CD4-positive, CD25-positive, alpha-beta regulatory T cell (primary cell): ENCODE measurements around the gene SH3BP4. TPM values are rescaled to one million over a fixed set of nuclear protein-coding genes. Genes with fewer than 3 reads are reported as not detected.

ENCODE experiments used
- ATAC-seq, 2 donors: fragments of 150-1000 bp; cut with Tn5 transposase; one replicate each; pipeline ENCODE4 v1.10.0; 2021; ENCODE audit warnings: low read depth in 2 of 2, moderate number of reproducible peaks in 2 of 2, moderate library complexity in 1 of 2
- DNase-seq, 3 donors: peaks; one replicate each; pipeline versions ENCODE4 v3.0.0 to v3.0.0-alpha.2; 2012 to 2022; ENCODE audit warnings: mixed read lengths in 1 of 3
- H3K27ac ChIP-seq: one replicate; pipeline ENCODE4 v1.7.0; 2013; ENCODE audit warnings: mild to moderate bottlenecking, low read length; ENCODE audit not compliant: insufficient read depth, poor library complexity, severe bottlenecking
- H3K27me3 ChIP-seq: one replicate; pipeline ENCODE4 v1.7.0; 2013; ENCODE audit warnings: low read length; ENCODE audit not compliant: control insufficient read depth, insufficient read depth
- H3K36me3 ChIP-seq: one replicate; pipeline ENCODE4 v1.7.0; 2013; ENCODE audit warnings: mild to moderate bottlenecking, low read length, moderate library complexity; ENCODE audit not compliant: control insufficient read depth, insufficient read depth
- H3K4me1 ChIP-seq: 2 replicates; pipeline ENCODE4 v1.7.0; 2013; ENCODE audit warnings: mild to moderate bottlenecking, low read length; ENCODE audit not compliant: insufficient read depth, control insufficient read depth, poor library complexity, severe bottlenecking
- H3K4me3 ChIP-seq: one replicate; pipeline ENCODE4 v1.7.0; 2013; ENCODE audit warnings: low read depth, mild to moderate bottlenecking, low read length, moderate library complexity
- H3K9me3 ChIP-seq, 2 experiments: 1 replicate in 1 of 2; 2 replicates in 1 of 2; pipeline ENCODE4 v1.7.0; 2013; ENCODE audit warnings: low read length in 2 of 2, mild to moderate bottlenecking in 1 of 2, moderate library complexity in 1 of 2; ENCODE audit not compliant: control insufficient read depth in 2 of 2
- H3K27ac Mint-ChIP-seq, 3 donors: one replicate each; pipeline ENCODE4 v1.8.0; 2020 to 2022; ENCODE audit warnings: mild to moderate bottlenecking in 3 of 3, mixed read lengths in 3 of 3, moderate library complexity in 2 of 3
- H3K27me3 Mint-ChIP-seq: one replicate; pipeline ENCODE4 v1.8.0; 2022; ENCODE audit warnings: mild to moderate bottlenecking, mixed read lengths
- H3K36me3 Mint-ChIP-seq: one replicate; pipeline ENCODE4 v1.8.0; 2020; ENCODE audit warnings: mixed read lengths
- H3K4me1 Mint-ChIP-seq, 4 donors: one replicate each; pipeline ENCODE4 v1.8.0; 2020 to 2022; ENCODE audit warnings: mixed read lengths in 4 of 4, mild to moderate bottlenecking in 1 of 4
- H3K4me3 Mint-ChIP-seq, 4 donors: one replicate each; pipeline ENCODE4 v1.8.0; 2020 to 2022; ENCODE audit warnings: mild to moderate bottlenecking in 4 of 4, mixed read lengths in 4 of 4, moderate library complexity in 3 of 4
- H3K9me3 Mint-ChIP-seq, 7 donors: one replicate each; pipeline ENCODE4 v1.8.0; 2020 to 2022; ENCODE audit warnings: mixed read lengths in 7 of 7, mild to moderate bottlenecking in 3 of 7, moderate library complexity in 2 of 7
- polyA plus RNA-seq, 4 donors: library from polyadenylated mRNA; unstranded; fragments of 300-500 nt; fragmentation: Illumina TruSeq; gene quantifications; one replicate each; pipeline ENCODE4 v1.2.3, GENCODE V29; 2021
- total RNA-seq: library from RNA; stranded (reverse); gene quantifications from one replicate; pipeline ENCODE4 v1.2.3, GENCODE V29; 2022

Gene SH3BP4
- total and polyA plus RNA-seq, 5 donors from 2014 or later, result 0.37 TPM; not detected in 4

DNA sequence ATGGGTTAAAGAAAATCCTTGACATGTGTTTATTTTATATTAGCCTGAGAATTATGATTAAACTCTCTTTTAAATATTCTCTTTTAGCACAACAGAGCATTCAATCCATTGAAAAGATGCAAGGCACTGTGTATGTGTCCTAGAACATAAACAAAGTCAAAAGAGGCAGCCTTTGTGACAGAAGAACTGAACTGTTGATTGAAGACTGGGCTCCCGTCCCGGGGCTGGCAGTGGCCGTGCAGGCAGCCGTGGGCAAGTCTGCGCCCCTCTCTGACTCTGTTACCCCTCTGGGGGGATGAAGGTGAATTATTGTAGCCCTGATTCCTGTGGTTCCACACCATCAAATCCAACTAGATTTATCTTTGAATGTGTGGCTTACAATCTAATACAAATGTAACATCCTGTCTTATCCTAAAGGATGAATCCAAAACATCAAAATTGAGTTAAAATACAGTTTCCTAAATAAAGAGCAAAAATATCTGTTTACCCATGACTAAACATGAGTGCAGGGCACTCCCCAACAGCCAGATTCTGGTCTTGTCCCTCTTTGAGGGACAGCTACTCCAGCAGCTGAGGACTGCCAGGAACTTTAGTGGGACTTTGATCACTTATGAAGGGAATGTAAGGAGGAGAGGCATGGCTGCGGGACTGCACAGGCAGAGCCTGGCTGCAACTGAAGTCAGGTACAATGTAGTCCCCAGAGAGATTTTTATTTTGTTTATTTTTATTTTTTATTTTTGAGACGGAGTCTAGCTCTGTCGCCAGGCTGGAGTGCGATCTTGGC lies 37.3 kb upstream of the SH3BP4 start:
- H3K27me3 Mint-ChIP-seq, result peaks cover 8% of the 10 kb centered on the region
- no peak overlapping the region for H3K27ac ChIP-seq
- no peaks in the 10 kb centered on the region for H3K4me1 Mint-ChIP-seq
- H3K27me3 ChIP-seq, result peaks cover 1% of the 10 kb centered on the region
- H3K4me1 ChIP-seq, result no peaks in the 10 kb centered on the region
- H3K9me3 Mint-ChIP-seq, result peaks cover 0 to 3% (median 0%) of the 10 kb centered on the region in 7 donors
- H3K9me3 ChIP-seq, result no peaks in the 10 kb centered on the region
- no peaks in the 10 kb centered on the region for H3K36me3 Mint-ChIP-seq
- H3K4me3 ChIP-seq, result no peak overlapping the region
- DNase-seq (no peak), ATAC-seq (no peak)
- no peaks in the 10 kb centered on the region for H3K36me3 ChIP-seq
- H3K27ac Mint-ChIP-seq, result no peak overlapping the region
- no peak overlapping the region for H3K4me3 Mint-ChIP-seq

DNA sequence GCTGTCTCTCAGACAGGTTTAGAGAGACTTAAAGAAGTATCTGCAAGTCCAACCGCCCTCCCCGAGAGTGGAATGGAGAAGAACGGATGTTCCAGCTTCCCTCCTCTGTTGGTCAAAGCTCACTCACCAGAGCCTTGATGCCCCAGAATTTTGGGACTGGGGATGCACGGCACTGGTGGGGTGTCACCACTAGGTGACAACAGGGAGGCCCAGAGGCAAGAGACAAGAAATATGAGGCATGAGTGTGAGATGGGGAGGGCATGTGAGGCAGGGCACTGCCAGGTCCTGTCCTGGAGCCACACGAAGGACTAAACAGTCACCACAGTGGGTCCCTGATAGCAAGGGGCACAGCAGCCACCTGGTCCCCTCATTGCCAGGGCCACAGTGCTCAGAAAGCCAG lies 35.1 kb upstream of the SH3BP4 start:
- DNase-seq (no peak), ATAC-seq (no peak)
- H3K9me3 ChIP-seq, result no peaks in the 10 kb centered on the region
- no peaks in the 10 kb centered on the region for H3K4me1 ChIP-seq
- Mint-ChIP-seq H3K27ac (no peak overlapping the region), H3K27me3 (peaks cover 8% of the 10 kb centered on the region), H3K36me3 (no peaks in the 10 kb centered on the region), H3K9me3 (peaks cover 0 to 5% (median 0%) of the 10 kb centered on the region in 7 donors), H3K4me1 (no peaks in the 10 kb centered on the region), H3K4me3 (no peak overlapping the region)
- H3K27ac ChIP-seq, result no peak overlapping the region
- H3K36me3 ChIP-seq, result no peaks in the 10 kb centered on the region
- H3K27me3 ChIP-seq, result peaks cover 3% of the 10 kb centered on the region
- H3K4me3 ChIP-seq, result no peak overlapping the region

DNA sequence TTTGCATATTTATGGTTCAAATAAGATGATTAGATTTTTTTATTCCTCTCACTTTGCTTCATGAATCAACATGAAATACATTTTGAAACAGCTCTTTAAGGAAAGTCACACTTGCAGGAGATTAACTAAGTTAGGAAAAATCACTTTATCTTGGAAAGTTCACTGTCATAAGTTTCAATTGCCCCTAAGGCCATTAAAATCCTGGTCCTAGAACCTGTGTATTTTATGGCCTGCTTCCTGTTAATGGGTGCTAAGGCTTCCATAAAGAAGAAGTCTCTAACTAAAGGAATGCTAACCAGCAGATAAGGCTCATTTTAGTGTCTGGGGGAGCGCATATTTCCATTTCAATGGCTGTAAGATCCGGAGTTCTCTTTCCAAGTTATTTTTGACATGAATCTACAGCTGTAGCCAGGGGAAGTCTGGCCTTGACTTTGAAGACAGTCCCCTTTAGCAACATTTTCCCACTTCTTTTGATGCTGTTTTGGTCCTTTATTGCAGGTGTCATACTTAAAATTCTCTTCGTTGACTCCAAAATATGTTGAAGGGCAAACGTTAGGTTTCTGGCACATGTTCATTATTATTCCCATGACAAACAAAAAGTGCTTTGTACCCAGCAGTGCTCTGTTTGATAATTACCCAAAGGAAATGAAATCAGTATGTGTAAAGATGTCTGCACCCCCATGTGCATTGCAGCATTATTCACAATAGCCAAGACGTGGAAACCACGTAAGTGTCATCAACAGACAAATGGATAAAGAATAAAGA lies 34.4 kb upstream of the SH3BP4 start:
- Histone ChIP-seq H3K9me3 (no peaks in the 10 kb centered on the region), H3K27ac (no peak overlapping the region), H3K36me3 (no peaks in the 10 kb centered on the region), H3K27me3 (peaks cover 3% of the 10 kb centered on the region), H3K4me3 (no peak overlapping the region), H3K4me1 (no peaks in the 10 kb centered on the region)
- ATAC-seq (no peak), DNase-seq (no peak)
- no peaks in the 10 kb centered on the region for H3K4me1 Mint-ChIP-seq
- peaks cover 8% of the 10 kb centered on the region for H3K27me3 Mint-ChIP-seq
- H3K4me3 Mint-ChIP-seq, result no peak overlapping the region
- peaks cover 0 to 5% (median 0%) of the 10 kb centered on the region in 7 donors for H3K9me3 Mint-ChIP-seq
- H3K36me3 Mint-ChIP-seq, result no peaks in the 10 kb centered on the region
- H3K27ac Mint-ChIP-seq, result no peak overlapping the region

DNA sequence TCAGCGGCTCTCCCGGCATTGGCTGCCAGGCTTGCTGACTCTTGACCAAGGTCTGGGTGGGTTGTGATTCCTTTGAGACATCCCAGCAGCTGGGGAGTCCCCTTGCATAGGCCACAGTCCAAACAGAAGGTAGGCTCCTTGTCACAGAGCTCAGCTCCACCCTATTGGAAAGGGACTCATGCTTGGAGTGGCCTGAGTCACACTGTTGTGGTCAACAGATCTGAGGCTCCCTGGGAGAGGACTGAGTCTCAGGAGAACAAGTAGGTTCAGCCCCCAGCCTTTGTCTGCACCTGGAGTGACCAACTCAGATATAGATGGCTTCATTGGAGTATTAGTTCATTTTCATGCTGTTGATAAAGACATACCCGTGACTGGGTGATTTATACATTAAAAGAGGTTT lies 32.1 kb upstream of the SH3BP4 start:
- peaks cover 0 to 5% (median 0%) of the 10 kb centered on the region in 7 donors for H3K9me3 Mint-ChIP-seq
- no peaks in the 10 kb centered on the region for H3K9me3 ChIP-seq
- no peak overlapping the region for H3K27ac ChIP-seq
- H3K4me1 Mint-ChIP-seq, result no peaks in the 10 kb centered on the region
- no peak overlapping the region for H3K4me3 ChIP-seq
- peaks cover 2% of the 10 kb centered on the region for H3K27me3 ChIP-seq
- no peaks in the 10 kb centered on the region for H3K4me1 ChIP-seq
- H3K4me3 Mint-ChIP-seq, result no peak overlapping the region
- H3K36me3 Mint-ChIP-seq, result no peaks in the 10 kb centered on the region
- no peak for DNase-seq
- no peaks in the 10 kb centered on the region for H3K36me3 ChIP-seq
- H3K27me3 Mint-ChIP-seq, result peaks cover 8% of the 10 kb centered on the region
- no peak for ATAC-seq
- H3K27ac Mint-ChIP-seq, result no peak overlapping the region

DNA sequence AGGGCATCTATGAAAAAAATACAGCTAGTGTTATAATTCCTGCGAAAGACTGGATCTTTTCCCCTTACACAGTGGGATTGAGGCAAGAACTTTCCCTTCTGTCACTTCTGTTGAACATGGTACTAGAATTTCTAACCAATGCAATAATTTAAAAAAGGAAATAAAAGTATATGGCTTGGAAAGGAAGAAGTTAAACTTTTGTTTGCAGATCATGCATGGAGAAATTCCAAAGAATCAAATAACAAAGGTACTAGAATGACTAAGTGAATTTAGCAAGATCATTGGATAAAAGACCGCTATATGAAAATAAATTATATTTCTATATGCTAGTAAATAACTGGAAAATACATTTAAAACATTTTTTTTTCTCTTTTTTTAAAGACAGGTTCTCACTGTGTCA lies 31.0 kb upstream of the SH3BP4 start:
- no peaks in the 10 kb centered on the region for H3K4me1 ChIP-seq
- Mint-ChIP-seq H3K9me3 (peaks cover 0 to 5% (median 2%) of the 10 kb centered on the region in 7 donors), H3K27ac (no peak overlapping the region), H3K36me3 (no peaks in the 10 kb centered on the region), H3K4me3 (no peak overlapping the region), H3K27me3 (peaks cover 8% of the 10 kb centered on the region), H3K4me1 (no peaks in the 10 kb centered on the region)
- no peaks in the 10 kb centered on the region for H3K36me3 ChIP-seq
- no peak overlapping the region for H3K27ac ChIP-seq
- no peak overlapping the region for H3K4me3 ChIP-seq
- DNase-seq (no peak), ATAC-seq (no peak)
- H3K9me3 ChIP-seq, result no peaks in the 10 kb centered on the region
- peaks cover 2% of the 10 kb centered on the region for H3K27me3 ChIP-seq

DNA sequence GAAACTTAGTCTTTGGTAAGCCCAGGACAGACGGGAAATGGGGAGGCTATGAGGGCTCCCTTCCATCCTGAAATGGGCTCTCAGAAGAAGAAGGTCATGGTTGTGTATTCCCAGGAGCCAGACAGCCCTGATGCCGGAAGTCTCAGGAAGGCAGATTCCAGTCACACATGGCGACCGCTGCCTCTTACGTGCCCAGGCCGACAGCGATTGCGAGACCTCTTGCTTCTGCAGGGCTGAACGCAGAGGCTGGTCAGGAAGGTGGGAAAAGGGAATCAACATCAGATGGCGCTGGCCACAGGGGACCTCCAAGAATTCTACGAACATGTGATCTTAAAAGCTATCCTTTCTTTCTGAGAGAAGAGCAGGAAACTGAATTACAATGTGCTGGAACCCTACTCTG lies 22.8 kb upstream of the SH3BP4 start:
- H3K4me3 ChIP-seq, result no peak overlapping the region
- no peak overlapping the region for H3K27ac Mint-ChIP-seq
- ATAC-seq (no peak), DNase-seq (no peak)
- H3K36me3 Mint-ChIP-seq, result no peaks in the 10 kb centered on the region
- H3K27ac ChIP-seq, result no peak overlapping the region
- no peaks in the 10 kb centered on the region for H3K4me1 Mint-ChIP-seq
- H3K27me3 ChIP-seq, result no peaks in the 10 kb centered on the region
- no peaks in the 10 kb centered on the region for H3K36me3 ChIP-seq
- H3K9me3 ChIP-seq, result no peaks in the 10 kb centered on the region
- H3K4me1 ChIP-seq, result no peaks in the 10 kb centered on the region
- H3K4me3 Mint-ChIP-seq, result no peak overlapping the region
- peaks cover 4% of the 10 kb centered on the region for H3K27me3 Mint-ChIP-seq
- peaks cover 0 to 4% (median 0%) of the 10 kb centered on the region in 7 donors for H3K9me3 Mint-ChIP-seq

DNA sequence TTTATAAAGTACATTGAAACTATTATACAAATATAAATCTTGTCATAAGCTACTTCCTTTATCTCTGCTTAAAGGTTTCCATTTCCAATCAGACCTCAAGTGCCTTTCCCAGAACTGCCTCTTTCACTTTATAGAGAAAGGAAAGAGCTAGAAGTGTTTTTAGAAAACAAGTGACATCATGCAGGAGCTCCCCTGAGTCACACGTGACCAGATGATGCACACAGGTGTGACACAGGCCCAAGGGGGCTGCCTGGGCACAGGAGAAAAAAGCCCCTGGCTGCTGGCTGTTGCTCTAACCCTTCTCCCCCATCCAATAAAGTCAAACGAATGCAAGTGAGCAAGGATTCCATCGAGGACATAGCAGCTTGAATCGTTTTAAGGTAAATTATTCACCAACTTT lies 21.4 kb upstream of the SH3BP4 start:
- no peaks in the 10 kb centered on the region for H3K36me3 ChIP-seq
- Mint-ChIP-seq H3K27me3 (peaks cover 4% of the 10 kb centered on the region), H3K4me3 (no peak overlapping the region), H3K9me3 (peaks cover 0 to 1% (median 0%) of the 10 kb centered on the region in 7 donors), H3K4me1 (no peaks in the 10 kb centered on the region), H3K36me3 (no peaks in the 10 kb centered on the region), H3K27ac (no peak overlapping the region)
- no peak for DNase-seq
- no peaks in the 10 kb centered on the region for H3K9me3 ChIP-seq
- no peaks in the 10 kb centered on the region for H3K4me1 ChIP-seq
- ATAC-seq, result no peak
- H3K4me3 ChIP-seq, result no peak overlapping the region
- no peak overlapping the region for H3K27ac ChIP-seq
- no peaks in the 10 kb centered on the region for H3K27me3 ChIP-seq
